ENCODE results near the gene LACTB.

DNA sequence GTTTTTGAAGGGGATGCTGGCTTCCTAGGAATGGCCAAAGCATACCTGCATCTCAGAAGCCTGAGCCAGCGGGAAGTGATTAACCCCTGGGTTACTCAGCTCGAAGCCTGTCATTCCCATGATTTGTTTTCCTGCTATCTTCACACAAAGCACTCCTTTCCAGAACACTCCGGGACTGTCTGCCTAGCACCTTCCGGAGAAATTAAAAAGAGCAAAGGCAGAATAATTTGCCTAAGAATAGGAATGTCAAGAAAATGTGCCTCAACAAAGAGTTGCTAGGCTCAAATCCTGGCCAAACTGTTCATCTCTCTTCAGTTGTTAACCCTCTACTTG is 45.0 kb upstream of the LACTB start:
- TF ChIP-seq, protein P1, sequence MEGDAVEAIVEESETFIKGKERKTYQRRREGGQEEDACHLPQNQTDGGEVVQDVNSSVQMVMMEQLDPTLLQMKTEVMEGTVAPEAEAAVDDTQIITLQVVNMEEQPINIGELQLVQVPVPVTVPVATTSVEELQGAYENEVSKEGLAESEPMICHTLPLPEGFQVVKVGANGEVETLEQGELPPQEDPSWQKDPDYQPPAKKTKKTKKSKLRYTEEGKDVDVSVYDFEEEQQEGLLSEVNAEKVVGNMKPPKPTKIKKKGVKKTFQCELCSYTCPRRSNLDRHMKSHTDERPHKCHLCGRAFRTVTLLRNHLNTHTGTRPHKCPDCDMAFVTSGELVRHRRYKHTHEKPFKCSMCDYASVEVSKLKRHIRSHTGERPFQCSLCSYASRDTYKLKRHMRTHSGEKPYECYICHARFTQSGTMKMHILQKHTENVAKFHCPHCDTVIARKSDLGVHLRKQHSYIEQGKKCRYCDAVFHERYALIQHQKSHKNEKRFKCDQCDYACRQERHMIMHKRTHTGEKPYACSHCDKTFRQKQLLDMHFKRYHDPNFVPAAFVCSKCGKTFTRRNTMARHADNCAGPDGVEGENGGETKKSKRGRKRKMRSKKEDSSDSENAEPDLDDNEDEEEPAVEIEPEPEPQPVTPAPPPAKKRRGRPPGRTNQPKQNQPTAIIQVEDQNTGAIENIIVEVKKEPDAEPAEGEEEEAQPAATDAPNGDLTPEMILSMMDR (IDR thresholded peaks at IDR 0.05): no peak
- TF ChIP-seq POLR2A (IDR thresholded peaks at IDR 0.05): no peak

All from esophagus squamous epithelium (tissue), 4 donors.